ENCODE results near the gene CCDC180. TPM values are rescaled to one million over a fixed set of nuclear protein-coding genes. Genes with fewer than 3 reads are reported as not detected.

The CCDC180 gene
- total RNA-seq, 2 donors from 2014 or later, result 4.9 to 10.9 TPM

DNA sequence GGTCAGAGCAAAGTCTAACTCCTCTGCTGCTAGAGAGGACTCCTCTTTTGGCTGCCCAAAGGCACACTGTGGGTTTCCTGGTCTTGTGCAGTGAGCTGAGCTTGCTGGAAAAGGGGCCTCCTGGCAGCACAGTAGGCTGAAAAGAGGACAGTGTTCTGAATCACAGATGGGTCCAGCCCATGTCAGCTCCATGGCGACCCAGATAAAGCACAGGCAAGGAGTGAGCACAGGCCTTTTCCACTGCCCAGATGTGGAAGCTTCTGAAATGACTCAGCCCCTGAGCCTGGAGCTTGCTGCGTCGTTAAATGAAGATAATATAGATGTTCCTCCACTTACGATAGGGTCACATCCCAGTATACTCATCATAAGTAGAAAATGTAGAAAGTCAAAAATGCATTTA is 8.1 kb downstream of the CCDC180 start:
- WGBS, 2 experiments (ENCODE audit: insufficient coverage in 1 of 2, insufficient read length in 1 of 2), result 89 to 100% methylated on average over 1 to 4 of the region's 4 CpGs
- H3K9me3 Mint-ChIP-seq, result no peaks in the 10 kb centered on the region
- H3K9me3 ChIP-seq (ENCODE audit: control insufficient read depth, low read length), result no peaks in the 10 kb centered on the region
- no peaks in the 10 kb centered on the region for H3K36me3 Mint-ChIP-seq (ENCODE audit: low read depth)
- no peak overlapping the region for H3K4me3 Mint-ChIP-seq
- H3K36me3 ChIP-seq (ENCODE audit: control insufficient read depth, insufficient read depth, low read length), result no peaks in the 10 kb centered on the region
- no peak overlapping the region for H3K27ac ChIP-seq (ENCODE audit: low read depth, low read length)
- peaks cover 8% of the 10 kb centered on the region for H3K4me1 Mint-ChIP-seq
- no peak for DNase-seq
- TF ChIP-seq, protein P1, sequence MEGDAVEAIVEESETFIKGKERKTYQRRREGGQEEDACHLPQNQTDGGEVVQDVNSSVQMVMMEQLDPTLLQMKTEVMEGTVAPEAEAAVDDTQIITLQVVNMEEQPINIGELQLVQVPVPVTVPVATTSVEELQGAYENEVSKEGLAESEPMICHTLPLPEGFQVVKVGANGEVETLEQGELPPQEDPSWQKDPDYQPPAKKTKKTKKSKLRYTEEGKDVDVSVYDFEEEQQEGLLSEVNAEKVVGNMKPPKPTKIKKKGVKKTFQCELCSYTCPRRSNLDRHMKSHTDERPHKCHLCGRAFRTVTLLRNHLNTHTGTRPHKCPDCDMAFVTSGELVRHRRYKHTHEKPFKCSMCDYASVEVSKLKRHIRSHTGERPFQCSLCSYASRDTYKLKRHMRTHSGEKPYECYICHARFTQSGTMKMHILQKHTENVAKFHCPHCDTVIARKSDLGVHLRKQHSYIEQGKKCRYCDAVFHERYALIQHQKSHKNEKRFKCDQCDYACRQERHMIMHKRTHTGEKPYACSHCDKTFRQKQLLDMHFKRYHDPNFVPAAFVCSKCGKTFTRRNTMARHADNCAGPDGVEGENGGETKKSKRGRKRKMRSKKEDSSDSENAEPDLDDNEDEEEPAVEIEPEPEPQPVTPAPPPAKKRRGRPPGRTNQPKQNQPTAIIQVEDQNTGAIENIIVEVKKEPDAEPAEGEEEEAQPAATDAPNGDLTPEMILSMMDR (conservative IDR thresholded peaks at IDR 0.05), result no peak
- no peaks in the 10 kb centered on the region for H3K4me1 ChIP-seq (ENCODE audit: control insufficient read depth, insufficient read depth, low read length)
- no peak overlapping the region for H3K27ac Mint-ChIP-seq
- no peak overlapping the region for H3K4me3 ChIP-seq (ENCODE audit: low read length)
- H3K9ac ChIP-seq (ENCODE audit: extremely low read depth, low read length, poor library complexity, severe bottlenecking), result no peak overlapping the region
- H3K27me3 Mint-ChIP-seq (ENCODE audit: insufficient read depth), result no peaks in the 10 kb centered on the region
- H3K27me3 ChIP-seq (ENCODE audit: control insufficient read depth, insufficient read depth, low read length, poor library complexity, severe bottlenecking), result no peaks in the 10 kb centered on the region

DNA sequence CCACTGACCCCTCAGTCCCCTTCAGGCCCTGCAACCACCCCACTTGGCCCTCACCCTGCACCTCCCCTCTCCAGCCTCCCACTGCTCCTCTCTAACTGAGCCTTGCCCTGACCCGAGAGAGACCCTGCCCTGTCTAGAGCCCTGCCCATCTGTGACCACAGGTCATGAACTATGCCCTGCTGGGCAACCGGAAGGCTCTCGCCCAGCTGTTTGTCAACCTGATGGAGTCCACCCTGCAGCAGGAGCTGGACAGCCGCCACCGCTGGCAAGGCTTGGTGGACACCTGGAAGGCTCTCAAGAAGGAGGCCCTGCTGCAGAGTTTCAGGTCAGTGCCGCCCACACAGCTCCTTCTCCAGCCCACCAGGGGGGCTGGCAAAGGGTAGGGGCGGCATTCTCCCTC is 9.4 kb downstream of the CCDC180 start:
- Histone ChIP-seq H3K4me3 (ENCODE audit: low read length) (no peak overlapping the region), H3K4me1 (ENCODE audit: control insufficient read depth, insufficient read depth, low read length) (no peaks in the 10 kb centered on the region), H3K9me3 (ENCODE audit: control insufficient read depth, low read length) (no peaks in the 10 kb centered on the region), H3K27ac (ENCODE audit: low read depth, low read length) (no peak overlapping the region), H3K9ac (ENCODE audit: extremely low read depth, low read length, poor library complexity, severe bottlenecking) (no peak overlapping the region), H3K36me3 (ENCODE audit: control insufficient read depth, insufficient read depth, low read length) (no peaks in the 10 kb centered on the region), H3K27me3 (ENCODE audit: control insufficient read depth, insufficient read depth, low read length, poor library complexity, severe bottlenecking) (no peaks in the 10 kb centered on the region)
- Mint-ChIP-seq H3K27ac (no peak overlapping the region), H3K9me3 (no peaks in the 10 kb centered on the region), H3K36me3 (ENCODE audit: low read depth) (no peaks in the 10 kb centered on the region), H3K27me3 (ENCODE audit: insufficient read depth) (no peaks in the 10 kb centered on the region), H3K4me1 (peaks cover 13% of the 10 kb centered on the region), H3K4me3 (no peak overlapping the region)
- TF ChIP-seq, protein P1 (conservative IDR thresholded peaks at IDR 0.05), result no peak
- 88 to 94% methylated on average over 5 to 7 of the region's 7 CpGs for WGBS, 2 experiments (ENCODE audit: insufficient coverage in 1 of 2, insufficient read length in 1 of 2)
- no peak for DNase-seq

DNA sequence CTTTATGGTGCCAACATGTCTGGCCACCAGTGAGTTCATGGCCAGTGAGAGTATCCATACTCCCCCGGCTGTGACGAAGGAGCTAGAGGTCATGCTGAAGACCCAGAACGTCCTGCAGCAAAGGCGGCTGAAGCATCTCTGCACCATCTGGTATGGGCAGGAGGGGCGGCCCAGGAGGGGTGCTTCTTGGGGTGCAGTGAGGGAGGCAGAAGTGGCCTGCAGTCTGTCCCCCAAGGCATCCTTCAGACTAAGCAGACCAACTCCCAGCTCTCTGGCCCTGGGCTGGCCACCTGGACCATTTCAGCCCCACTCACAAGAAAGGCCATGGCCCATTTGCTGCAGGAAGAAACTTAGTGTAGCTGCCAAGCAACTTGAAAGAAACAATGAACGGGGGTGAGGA is 11.0 kb downstream of the CCDC180 start:
- Mint-ChIP-seq H3K36me3 (ENCODE audit: low read depth) (no peaks in the 10 kb centered on the region), H3K27ac (no peak overlapping the region), H3K4me1 (peaks cover 6% of the 10 kb centered on the region), H3K27me3 (ENCODE audit: insufficient read depth) (no peaks in the 10 kb centered on the region), H3K9me3 (no peaks in the 10 kb centered on the region), H3K4me3 (no peak overlapping the region)
- no peaks in the 10 kb centered on the region for H3K36me3 ChIP-seq (ENCODE audit: control insufficient read depth, insufficient read depth, low read length)
- no peaks in the 10 kb centered on the region for H3K9me3 ChIP-seq (ENCODE audit: control insufficient read depth, low read length)
- H3K27me3 ChIP-seq (ENCODE audit: control insufficient read depth, insufficient read depth, low read length, poor library complexity, severe bottlenecking), result no peaks in the 10 kb centered on the region
- WGBS, 2 experiments (ENCODE audit: insufficient coverage in 1 of 2, insufficient read length in 1 of 2), result 94 to 97% methylated on average over 5 to 6 of the region's 6 CpGs
- H3K9ac ChIP-seq (ENCODE audit: extremely low read depth, low read length, poor library complexity, severe bottlenecking), result no peak overlapping the region
- no peak for DNase-seq
- no peak overlapping the region for H3K4me3 ChIP-seq (ENCODE audit: low read length)
- TF ChIP-seq, protein P1 (conservative IDR thresholded peaks at IDR 0.05), result no peak
- H3K27ac ChIP-seq (ENCODE audit: low read depth, low read length), result no peak overlapping the region
- H3K4me1 ChIP-seq (ENCODE audit: control insufficient read depth, insufficient read depth, low read length), result peaks cover 5% of the 10 kb centered on the region
